GM21381 (cell line): ENCODE measurements around the gene LNP1.
"Not testable (repeated sequence)": the region's sequence is repeated elsewhere in the genome, so short reads cannot be mapped to it uniquely, and the experiment has no call there.

Experiments used
- ATAC-seq: cut with Tn5 transposase; IDR thresholded peaks from one replicate; pipeline ENCODE4 v1.9.1; 2021; ENCODE audit warnings: mild to moderate bottlenecking, moderate library complexity; ENCODE audit not compliant: unreplicated experiment

LNP1 gene

DNA sequence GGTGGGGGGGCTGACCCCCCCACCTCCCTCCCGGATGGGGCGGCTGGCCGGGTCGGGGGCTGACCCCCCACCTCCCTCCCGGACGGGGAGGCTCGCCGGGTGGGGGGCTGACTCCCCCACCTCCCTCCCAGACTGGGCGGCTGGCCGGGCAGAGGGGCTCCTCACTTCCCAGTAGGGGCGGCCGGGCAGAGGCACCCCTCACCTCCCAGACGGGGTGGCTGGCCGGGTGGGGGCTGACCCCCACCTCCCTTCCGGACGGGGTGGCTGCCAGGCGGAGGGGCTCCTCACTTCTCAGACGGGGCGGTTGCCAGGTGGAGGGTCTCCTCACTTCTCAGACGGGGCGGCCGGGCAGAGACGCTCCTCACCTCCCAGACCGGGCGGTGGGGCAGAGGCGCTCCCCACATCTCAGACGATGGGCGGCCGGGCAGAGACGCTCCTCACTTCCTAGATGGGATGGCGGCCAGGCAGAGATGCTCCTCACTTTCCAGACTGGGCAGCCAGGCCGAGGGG lies 76.6 kb downstream of the LNP1 start:
- ATAC-seq, result not testable (repeated sequence)

DNA sequence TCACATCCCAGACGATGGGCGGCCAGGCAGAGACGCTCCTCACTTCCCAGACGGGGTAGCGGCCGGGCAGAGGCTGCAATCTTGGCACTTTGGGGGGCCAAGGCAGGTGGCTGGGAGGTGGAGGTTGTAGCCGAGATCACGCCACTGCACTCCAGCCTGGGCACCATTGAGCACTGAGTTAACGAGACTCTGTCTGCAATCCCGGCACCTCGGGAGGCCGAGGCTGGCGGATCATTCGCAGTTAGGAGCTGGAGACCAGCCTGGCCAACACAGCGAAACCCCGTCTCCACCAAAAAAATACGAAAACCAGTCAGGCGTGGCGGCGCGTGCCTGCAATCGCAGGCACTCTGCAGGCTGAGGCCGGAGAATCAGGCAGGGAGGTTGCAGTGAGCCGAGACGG lies 77.2 kb downstream of the LNP1 start:
- ATAC-seq, result not testable (repeated sequence)

DNA sequence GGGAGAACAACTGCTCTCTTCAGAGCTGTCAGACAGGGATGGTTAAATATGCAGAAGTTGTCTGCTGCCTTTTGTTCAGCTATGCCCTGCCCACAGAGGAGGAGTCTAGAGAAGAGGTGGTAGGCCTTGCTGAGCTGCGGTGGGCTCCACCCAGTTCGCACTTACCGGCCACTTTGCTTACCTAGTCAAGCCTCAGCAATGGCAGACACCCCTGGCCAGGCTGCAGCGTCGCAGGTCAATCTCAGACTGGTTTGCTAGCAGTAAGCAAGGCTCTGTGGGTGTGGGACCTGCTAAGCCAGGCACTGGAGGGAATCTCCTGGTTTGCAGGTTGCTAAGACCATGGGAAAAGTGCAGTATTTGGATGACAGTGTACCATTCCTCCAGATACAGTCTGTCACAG lies 78.7 kb downstream of the LNP1 start:
- no peak for ATAC-seq

DNA sequence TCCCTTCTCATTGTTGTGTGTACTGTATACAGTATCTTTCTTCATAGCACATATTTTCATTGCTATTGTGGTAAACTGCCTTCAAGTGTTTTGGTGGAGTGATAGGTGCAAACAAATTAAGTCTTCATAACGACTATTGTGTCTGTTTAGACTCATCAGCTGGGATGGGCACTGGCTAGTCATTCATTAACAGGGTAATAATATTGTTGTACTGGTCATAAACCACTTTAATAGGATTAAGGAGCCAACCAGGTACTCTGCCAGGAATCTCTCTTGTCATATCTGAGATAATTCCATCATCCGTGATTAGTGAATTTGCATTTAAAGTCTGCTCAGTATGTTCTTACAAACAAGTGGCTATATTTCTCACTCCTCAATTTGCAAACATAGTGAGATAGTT lies 80.8 kb downstream of the LNP1 start:
- no peak for ATAC-seq

DNA sequence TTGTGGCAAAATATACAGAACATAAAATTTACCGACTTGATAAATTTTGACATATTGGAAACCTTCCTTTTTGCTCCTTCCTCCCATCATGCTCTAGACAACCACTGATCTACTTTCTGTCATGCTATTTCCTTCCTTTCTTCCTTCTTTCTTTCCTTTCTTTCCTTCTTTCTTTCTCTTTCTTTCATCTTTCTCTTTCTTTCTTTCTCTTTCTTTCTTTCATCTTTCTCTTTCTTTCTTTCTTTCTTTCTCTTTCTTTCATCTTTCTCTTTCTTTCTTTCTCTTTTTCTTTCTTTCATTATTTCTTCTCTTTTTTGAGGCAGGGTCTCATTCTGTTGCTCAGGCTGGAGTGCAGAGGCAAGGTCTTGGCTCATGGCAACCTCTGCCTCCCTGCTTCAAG lies 82.2 kb downstream of the LNP1 start:
- no peak for ATAC-seq

DNA sequence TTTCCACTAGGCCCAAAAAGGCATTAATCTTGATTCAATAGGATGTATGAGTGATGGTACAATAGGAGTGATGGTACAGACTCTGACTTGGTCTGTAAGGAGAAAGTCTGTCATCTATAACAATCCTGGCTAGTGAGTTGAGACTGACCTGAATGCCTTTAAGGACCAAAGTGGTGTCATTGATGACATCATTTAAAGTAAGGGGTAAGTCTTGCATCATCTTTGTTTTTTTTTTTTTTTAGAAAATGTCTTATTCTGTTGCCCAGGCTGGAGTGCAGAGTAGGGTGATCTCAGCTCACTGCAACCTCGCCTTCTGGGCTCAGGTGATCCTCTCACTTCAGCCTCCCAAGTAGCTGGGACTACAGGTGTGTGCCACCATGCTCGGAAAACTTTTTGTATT lies 85.5 kb downstream of the LNP1 start:
- no peak for ATAC-seq

DNA sequence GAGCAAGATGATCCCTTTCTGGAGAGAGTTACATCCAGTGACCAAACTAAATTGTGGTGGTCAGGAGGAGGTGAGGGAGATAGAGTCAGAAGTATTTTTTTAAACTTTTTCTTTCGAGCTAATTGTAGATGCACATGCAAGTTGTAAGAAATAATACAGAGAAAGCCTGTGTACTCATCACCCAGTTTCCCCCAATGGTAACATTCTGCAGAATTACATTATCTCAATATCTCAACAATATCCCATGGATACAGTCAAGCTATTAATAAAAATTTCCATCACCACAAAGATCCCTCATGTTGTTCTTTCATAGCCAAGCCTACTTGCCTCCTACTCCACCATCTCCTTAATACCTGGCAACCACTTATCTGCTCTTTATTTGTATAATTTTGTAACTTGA lies 87.8 kb downstream of the LNP1 start:
- no peak for ATAC-seq

DNA sequence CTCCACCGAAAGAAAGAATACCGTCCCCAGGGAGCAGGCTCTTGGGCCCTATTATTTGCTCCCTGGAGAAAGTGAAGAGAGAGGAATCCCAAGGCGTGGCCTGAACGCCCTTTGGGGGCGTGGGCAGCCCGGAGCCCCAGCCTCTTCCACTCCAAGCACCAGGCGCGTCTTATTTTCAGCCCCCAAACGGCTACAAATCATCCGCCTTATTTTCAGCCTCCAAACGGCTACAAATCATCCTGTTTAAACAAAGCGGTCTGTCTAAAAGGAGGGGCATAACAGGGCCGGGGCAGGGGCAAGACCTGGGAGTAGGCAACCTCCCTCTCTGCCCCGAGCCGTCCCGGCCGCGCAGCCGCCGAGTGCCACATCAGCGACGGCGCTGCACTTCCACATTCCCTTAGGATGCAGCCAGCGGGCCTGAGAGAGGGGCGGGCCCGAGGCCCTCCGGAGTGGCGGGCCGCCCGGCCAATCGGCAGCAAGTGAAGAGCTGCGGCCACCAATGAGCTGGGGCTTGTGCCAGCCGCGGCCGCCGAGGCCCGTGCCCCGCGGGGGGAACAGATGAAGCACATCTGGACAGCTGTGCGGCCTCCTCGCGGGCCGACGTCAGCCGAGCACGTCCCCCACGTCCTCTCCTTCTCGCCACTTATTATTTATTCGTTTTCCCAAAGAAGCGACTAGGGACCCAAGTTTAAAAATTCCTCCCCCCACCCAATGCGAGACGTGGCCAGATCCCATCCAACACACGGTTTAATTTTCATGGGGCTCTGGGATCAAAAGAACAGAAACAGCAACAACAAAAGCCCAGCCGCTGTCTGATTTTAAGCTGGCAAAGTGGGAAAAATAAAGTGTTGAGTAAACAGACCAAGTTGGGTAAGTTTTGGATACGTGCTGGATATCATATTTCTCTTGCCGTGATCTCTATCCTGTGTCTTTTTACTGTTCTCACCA lies 91.0 kb downstream of the LNP1 start, which contains the start of gene TMEM45A:
Gene TMEM45A (plus strand): TSS at position 561 of the 948 bp plus-strand sequence. CDS start 62,593 bp downstream, outside the sequence.
- ATAC-seq, result peak; percentile 95

DNA sequence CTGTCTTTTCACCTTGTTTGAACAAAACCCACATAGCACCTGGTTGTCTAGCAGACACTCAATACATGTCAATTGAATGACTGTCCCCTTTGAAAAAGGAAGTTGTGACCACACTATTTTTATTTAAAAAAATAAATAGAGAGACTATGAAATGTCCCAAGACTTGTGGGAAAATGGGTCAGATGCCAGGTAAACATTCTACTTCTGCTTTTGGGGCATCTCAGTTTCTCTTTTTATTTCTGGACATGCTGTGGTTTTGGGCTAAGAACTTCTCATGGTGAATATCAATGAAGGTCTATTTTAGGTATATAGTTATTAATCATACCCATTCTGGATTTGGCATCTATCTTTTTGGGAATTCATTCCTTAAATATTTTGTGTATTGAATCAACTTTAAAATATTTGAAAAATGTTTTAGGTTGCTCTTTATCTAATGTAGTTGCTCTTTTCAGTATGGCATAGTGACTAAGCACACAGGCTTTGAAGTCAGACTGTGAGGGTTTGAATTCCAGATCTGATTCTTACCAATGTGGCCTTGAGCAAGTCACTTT lies 95.4 kb downstream of the LNP1 start:
- peak; percentile 39 for ATAC-seq

DNA sequence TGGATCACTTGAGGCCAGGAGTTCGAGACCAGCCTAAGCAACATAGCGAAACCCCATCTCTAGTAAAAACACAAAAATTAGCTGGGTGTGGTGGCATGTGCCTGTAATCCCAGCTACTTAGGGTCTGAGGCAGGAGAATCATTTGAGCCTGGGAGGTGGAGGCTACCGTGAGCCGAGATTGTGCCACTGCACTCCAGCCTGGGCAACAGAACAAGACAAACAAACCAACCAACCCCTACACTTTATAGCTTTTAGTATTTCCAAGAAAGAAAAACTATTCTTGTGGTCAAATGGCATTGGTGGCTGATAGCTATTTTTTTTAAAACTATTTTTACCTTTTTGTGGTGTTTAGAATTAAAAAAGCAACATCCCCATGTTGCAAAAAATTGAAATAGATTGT lies 98.3 kb downstream of the LNP1 start:
- ATAC-seq, result no peak

DNA sequence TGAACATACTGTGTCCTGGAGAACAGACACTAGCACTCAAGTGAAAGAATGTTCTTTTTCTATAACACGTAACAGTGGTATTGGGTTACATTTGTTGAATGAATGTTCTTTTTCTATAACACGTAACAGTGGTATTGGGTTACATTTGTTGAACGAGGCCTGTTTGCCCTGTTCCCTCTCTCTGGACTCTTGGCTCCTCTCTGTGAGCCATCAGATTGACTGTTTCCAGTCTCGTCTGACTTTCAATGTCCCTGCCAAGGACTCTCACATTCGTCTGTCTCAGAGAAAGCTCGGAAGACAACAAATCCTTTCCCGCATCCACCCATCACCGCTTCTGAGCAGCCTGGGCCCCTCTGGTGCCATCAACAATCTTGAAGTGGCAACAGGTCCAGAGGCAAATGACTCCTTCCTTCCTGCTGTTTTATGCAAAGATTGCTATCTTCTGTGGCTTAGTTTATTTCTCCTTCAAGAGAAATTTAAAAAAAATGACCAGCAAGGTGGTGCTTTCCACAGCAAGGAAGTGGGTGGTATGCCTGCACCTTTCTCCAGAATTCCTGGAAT lies 99.1 kb downstream of the LNP1 start:
- ATAC-seq, result no peak

DNA sequence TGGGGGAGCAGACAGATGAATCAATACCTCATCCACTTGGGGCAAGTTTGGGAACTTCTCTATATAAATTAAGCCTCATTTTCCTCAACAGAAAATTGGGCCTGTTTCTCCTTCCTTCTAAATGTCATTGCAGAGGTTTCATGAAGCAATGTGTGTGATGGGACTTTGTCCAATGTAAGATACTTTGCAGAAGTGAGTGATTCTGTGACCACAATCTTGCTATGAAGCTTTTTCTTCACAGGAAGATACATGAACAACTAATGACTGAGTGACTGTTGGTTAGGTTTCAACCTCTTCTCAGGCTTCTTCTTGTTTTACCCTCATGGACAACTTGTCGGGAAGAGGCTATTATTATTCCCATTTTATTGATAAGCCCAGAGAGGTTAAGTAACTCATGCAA lies 102.1 kb downstream of the LNP1 start:
- ATAC-seq, result no peak
